GM19035 (cell line): Measurements from ENCODE around the gene SPTBN4.
"Not testable (repeated sequence)": the region's sequence is repeated elsewhere in the genome, so short reads cannot be mapped to it uniquely, and the experiment has no call there.

ENCODE experiments used
- ATAC-seq: cut with Tn5 transposase; IDR thresholded peaks from one replicate; pipeline ENCODE4 v1.9.1; 2021; ENCODE audit not compliant: unreplicated experiment

Gene SPTBN4

DNA sequence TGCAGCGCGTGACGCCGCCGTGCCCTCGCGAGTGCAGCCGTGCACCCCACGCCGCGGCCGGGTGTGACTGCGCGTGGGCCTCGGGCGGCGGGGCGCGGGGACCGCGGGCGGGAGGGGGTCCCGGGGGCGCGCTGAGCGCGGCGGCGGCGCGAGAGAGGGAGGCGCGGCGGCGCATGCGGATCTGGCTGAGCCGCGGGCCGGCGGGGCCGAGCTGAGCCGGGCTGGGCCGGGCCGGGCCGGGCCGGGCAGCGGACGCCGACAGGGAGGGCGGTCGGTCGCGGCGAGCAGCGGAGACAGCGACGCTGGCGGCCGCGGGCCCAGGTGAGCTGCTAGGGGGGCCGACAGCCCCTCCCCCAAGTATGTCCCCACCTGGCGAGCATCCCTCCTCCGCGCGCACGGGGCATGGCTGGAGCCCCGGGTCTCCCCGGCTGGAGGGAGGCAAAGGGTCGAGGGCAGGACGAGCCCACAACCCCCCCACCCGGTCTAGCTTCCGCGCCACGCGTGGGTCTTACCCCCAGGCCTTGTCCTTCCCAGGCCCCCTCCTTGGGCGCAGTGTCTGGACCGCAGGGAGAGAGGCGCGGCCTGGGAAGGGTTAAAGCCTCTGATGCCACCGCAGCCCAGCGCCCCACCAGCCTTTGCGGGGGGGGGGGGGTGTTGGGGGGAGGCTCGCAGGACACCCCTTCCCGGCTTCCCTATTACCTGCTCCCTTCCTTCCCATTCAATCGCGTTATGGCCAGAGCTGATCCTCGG is at the start of gene SPTBN4:
TSS of gene SPTBN4 (plus strand) at position 17 of the 750 bp plus-strand sequence. CDS start 5,621 bp downstream, outside the sequence.
- ATAC-seq: no peak

DNA sequence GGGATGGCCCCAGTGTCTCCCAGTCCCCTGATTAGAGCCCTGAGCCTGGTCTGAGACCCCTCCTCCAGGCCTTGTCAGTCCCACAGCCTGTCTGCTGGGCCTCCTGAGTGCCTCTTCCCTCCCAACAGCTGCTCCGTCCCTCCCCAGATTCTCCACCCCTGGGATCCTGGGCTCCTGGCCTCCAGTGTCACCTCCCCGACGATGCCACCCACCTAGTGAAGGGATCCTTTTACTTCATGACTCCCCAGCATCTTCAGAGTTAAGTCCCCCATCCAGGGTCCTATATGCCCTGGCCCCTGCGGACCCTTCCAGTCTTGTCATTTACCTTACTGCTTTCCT is 49.2 kb upstream of the SPTBN4 start:
- no peak for ATAC-seq

DNA sequence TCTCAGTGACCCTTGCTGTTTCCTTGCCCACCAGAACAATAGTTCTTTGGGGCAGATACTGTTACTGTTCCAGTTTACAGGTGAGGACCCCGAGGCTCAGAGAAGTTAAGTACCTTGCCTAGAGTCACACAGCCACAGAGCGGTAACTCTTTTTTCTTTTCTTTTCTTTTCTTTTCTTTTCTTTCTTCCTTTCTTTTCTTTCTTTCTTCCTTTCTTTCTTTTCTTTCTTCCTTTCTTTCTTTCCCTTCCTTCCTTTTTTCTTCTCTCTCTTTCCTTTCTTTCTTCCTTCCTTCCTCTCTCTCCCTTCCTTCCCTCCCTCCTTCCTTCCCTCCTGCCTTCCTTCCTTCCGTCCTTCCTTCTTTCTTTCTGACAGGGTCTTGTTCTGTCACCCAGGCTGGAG is 48.8 kb upstream of the SPTBN4 start:
- ATAC-seq: no peak

DNA sequence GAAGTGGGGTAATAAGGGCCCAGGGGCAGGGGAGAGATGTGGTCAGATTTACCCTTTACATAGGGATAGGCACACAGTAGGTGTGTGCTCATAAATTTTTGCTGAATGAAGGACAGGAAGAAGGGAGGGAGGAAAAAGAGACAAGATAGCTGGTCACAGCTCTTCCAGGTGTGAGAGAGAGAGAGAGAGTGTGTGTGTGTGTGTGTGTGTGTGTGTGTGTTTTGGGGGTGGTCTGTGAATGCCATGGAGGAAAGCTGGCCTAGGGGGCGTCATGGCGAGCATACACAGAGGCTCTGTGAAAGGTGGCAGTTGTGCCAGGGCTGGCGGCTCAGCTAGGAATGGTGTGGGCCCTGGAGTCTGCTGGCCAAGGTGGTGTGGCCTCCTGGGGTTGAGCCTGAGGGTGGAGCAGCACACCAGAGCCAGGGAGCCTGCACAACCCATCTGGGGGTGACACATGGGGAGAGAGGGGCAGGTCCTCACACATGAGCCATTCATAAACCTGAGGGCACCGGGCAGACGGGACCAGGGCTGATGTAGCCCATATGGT is 47.7 kb upstream of the SPTBN4 start:
- ATAC-seq: no peak

DNA sequence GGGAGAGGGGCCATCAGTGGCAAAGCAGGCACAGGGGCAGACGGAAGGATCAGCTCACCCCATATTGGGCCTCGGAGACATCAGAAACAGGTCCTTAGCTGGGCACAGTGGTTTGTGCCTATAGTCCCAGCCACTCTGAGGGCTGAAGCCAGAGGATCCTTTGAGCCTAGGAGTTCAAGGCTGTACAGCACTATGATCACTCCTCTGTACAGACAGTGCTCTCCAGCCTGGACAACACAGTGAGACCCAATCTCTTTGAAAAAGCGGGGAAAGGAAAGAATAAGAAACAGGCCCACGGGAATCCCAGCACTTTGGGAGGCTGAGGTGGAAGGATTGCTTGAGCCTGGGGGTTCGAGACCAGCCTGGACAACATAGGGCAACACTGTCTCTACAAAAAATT is 47.0 kb upstream of the SPTBN4 start:
- no peak for ATAC-seq

DNA sequence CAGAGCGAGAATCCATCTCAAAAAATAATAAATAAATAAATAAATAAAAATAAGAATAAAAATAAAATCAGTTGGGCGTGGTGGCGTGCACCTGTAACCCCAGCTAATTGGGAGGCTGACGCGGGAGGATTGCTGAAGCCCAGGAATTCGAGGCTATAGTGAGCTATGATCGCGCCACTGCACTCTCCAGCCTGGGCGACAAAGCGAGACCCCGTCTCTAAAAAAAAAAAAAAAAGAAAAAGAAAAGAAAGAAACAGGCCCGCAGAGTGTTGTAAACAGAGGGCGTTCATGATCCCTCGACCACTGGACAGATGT is 46.4 kb upstream of the SPTBN4 start:
- no peak for ATAC-seq

DNA sequence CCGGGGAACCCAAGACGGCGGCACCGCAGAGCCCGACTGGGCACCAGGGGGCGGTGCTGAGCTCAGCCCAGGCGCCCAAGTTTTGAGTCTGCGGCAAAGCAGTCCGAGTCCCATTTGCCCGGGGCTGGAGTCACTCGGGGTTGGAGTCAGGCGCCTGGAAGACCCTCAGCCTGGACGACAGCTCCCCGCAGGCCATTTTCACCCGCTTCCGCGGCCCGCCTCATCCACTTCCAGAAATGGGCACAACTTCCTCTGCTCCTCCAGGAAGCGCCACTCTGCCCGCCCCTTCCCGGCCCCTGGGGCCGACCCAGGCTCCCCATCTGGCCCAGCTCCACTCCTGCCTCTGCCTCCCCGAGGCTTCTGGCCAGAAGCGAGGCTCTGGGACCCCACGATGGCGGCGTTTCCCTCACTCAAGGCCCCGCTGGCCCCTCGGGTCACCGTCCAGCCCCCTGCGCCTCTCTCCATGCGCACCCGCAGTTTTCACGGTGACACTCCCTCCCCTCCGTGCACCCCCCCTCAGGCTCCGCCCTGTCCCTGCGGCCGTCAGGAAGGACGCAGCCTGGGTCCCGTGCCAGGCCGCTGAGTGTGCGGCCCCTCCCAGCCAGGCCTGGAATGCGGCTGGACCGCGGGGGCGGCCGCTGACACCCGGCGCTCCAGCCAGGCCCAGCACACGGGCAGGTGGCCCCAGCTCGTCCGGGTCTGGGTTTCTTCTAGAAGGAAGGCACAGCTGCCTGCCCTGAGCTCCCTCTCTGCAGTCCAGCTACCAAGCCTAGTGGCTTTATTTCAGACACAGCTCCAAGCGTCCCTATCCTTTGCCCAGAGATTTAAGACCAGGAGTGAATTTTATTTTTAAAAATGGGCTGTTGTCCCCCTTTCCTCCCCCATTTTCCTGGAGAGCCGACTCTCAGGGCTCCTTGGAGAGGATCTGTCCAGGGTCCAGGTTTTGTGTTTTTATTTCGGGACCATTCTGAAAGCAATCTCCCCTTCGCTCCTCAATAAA is 45.7 kb upstream of the SPTBN4 start:
- peak; percentile 35 for ATAC-seq

DNA sequence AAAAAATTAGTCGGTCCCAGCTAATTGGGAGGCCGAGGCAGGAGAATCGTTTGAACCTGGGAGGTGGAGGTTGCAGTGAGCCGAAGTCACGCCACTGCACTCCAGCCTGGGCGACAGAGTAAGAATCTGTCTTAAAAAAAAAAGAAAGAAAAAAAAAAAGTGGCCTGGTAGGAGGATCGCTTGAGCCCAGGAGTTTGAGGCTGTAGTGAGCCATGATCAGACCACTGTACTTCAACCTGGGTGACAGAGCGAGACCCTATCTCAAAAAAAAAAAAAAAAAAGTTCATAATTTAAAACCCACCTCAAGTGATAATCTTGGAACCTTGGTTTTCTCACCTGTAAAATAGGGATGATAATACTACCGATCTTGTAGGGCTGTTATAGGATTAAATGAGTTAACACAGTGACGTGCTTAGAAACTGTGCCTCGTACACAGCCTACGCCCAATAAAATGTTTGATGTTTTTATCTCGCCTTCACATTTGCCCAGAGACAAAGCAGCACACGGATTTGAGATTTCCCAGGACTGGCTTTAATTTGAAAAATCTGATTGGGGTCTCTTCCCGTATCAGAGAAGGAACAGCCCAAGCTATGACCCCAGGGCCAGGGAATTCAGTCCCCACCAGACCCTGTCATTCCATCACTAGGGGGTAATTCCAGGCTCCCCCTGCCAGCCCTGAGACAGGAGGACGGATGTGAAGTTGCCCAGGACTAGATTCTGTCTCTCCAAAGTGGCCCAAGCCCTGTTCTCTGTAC is 44.6 kb upstream of the SPTBN4 start:
- no peak for ATAC-seq

DNA sequence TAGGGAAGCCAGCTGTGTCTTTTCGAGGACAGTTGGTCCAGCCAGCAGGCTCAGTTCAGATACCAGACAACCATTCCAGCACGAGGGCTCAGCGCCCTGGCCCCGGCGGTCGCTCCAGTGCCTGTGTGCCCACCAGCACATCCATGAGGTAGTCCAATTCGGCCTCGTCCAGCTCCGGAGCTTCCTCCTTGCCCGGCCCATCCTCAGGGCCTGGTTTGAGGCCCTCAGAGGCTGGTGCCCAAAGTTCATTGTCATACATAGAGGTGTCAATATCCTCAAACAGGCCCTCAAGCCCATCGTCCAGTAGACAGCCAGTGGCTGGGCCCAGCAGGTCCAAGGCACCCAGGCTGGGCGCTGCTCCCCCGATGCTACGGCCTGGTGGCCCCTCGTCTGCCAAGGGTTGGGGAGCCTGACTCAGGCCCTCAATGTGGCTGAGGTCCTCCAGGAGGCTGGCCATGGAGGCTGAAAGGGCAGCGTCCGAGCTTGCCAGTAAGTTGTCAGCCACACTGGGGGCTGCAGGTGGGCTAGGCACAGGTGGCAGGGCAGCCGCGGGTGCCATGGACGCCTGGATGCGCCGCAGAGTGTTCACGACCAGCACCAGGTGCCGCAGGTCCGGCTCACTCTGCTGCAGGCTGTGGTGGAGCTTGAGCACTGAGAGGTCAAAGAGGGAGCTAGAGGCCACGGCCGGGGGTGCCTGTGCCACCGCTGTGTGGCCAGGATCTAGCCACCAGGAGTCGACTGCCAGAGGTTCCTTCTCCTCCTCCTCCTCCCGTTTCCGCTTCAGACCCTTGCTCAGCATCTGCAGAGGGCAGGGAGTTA is 43.8 kb upstream of the SPTBN4 start:
- no peak for ATAC-seq

DNA sequence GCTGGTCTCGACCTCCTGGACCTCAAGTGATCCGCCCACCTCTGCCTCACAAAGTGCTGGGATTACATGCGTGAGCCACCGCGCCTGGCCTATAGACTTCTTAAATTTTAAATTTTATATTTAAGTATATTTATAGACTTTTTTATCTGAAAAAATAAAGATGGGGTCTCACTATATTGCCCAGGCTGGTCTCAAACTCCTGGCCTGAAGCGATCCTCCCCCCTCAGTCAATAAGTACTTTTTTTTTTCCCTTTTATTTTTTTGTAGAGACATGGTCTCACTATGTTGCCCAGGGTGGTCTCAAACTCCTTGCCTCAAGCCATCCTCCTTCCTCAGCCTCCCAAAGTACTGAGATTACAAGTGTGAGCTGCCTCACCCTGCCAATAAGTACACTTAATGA is 42.9 kb upstream of the SPTBN4 start:
- ATAC-seq: no peak

DNA sequence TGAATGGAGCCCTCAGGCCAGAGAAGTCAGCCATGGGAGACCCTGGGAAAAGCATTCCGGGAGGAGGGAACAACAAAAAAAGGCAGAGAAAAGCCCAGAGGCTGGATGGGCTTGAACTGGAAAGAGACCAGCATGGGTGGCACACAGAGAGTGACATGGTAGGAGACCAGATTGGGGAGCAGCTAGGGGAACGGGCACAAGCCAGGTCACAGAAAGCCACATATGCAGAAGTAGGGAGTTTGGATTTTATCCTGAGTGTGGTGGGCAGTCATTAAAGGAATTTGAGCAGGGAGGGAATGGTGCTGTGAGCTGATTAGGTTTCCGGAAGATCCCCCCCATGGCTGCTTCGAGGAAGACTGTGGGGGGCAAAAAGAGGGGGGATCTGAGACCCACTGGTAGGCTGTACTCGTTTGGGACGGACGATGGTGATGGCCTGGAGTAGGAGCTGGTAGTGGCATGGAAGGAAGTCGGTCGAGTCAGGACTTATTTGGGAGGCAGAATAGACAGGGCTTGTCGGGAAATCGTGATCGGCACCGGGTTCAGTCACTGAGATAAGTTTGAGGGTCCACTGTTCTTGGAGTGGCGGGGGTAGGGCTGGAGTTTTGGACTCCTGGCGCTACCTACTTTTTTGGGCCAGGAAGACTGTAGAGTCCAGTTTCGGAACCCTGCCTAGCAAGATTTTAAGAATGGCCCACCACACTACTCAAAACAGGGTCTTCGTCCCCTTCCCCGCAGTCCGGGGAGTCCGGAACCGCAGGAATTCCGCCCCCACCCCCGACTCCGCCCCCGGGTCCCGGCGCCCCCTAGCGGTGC is 42.0 kb upstream of the SPTBN4 start:
- ATAC-seq: no peak

DNA sequence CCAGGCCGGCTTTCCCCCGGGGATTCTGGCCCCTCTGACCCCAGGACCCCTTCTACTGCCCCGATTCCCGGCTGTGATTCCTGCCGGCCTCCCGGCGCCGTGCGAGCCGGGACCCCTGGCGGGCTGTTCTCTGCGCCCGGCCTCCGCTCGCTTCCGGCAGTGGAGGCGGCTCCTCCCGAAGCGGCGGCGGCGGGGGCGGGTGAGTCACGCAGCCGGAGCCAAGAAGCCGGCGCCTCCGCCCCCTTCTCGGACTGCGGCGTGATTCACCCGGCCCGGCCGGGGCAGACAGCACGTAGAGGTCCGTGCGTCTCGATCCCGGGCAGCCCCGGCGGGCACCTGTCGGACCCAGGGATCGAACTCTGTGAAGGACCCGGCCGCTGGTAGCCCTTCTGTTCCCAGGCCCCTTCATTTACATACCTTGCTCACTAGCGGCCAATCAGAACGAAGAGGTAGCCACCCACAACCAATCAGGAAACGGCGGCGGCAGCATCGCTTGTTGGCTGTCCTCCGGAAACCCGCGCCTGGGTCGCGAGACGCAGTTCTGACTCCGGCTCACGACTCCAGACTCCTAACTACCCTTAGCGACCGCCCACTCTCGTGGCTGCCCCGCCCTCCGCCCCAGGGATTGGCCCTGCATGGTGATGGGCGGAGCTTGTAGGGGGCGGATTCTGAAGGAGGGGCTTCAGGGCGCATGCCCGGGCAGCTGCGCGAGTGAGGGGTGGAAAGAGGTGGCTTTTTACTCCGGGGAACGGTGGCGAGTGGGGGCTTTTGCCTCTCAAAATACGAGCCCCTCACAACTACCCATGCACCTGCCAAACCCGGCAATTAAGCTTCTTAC is 41.1 kb upstream of the SPTBN4 start, which contains the start of gene SERTAD1:
TSS of gene SERTAD1 (minus strand) at position 543 of the 838 bp plus-strand sequence. CDS start 2,446 bp downstream, outside the sequence.
- peak; percentile 83 for ATAC-seq

DNA sequence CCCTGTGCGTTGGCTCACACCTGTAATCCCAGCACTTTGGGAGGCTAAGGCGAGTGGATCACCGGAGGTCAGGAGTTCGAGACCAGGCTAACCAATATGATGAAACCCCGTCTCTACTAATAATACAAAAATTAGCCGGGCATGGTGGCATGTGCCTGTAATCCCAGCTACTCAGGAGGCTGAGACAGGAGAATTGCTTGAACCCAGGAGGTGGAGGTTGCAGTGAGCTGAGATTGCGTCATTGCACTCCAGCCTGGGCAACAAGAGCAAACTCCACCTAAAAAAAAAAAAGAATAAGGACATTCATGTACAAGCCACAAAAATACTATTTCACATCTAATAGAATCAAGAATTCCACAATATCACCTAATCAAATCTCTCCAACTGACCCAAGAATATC is 38.6 kb upstream of the SPTBN4 start:
- ATAC-seq: not testable (repeated sequence)

DNA sequence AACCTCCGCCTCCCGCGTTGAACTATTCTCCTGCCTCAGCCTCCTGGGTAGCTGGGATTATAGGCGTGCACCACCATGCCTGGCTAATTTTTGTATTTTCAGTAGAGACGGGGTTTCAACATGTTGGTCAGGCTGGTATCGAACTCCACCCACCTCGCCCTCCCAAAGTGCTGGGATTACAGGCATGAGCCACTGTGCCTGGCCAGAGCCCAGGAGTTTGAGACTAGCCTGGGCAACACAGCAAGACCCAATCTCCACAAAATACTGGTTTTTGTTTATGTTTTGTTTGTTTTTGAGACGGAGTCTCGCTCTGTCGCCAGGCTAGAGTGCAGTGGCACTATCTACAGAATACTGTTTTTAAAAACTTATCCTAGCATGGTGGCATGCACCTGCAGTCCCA is 36.6 kb upstream of the SPTBN4 start:
- ATAC-seq: not testable (repeated sequence)

DNA sequence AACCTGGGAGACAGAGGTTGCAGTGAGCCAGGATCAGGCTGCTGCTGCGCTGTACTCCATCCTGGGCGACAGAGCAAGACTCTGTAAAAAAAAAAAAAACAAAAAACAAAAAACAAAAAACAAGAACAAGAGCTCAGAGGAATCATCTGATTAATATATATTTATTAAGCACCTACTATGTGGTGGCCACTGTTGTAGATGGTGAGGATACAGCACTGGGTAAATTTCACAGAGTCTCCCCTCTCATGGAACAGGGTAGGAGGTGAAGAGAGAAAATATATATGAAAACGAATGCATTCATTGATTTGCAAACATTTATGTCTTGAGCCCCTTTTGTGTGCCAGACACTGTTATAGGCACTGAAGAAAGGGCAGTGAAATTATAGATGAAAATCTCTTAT is 35.1 kb upstream of the SPTBN4 start:
- no peak for ATAC-seq

DNA sequence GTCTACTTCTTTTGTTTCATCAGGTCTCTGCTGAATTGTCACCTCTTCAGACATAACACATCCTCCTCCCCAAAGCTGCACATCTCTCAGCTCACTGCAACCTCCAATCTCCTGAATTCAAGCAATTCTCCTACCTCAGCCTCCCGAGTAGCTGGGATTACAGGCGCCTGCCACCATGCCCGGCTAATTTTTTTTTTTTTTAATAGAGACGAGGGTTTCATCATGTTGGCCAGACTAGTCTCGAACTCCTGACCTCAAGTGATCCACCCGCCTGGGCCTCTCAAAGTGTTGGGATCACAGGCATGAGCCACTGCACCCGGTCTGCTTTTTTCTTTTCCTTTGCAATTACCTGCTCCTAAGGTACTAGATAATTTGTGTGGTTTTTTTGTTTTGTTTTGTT is 34.0 kb upstream of the SPTBN4 start:
- ATAC-seq: not testable (repeated sequence)

DNA sequence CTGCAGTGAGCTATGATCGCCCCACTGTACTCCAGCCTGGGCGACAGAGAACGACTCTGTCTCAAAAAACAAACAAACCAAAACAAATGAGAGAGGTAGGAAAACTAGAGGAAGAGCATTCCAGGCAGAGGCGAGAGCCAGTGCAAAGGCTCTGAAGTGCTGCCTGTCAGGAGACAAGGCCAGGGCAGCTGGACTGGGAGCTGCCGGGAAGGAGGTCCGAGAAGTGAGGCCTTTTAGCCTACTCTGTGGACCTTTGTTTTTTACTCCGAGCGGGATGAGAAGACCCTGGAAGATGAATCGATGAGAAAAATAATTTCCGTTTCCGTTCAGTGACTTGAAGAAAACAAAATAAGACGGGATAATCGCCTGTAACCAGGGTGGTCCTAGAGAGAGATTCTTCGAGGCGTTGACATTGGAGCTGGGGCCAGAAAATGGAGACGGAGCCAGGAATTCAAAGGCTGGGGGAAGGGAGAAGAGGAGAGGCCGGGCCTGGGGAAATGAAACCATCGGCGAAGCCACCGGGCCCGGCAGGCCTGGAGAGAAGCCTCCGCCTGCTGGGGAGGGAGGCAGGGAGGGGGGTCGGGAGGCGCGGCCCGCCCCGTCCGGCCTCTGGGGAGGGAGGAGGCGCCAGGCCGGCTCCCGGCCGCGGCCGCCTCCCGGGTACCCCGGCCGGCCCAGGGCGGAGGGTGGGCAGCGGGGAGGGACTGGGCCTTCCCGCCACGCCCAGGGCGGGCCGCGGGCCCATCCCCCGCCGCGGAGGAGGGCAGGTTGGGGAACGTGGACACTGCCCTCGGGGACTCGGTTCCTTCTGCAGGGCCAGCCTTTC is 33.2 kb upstream of the SPTBN4 start:
- ATAC-seq: peak; percentile 50

DNA sequence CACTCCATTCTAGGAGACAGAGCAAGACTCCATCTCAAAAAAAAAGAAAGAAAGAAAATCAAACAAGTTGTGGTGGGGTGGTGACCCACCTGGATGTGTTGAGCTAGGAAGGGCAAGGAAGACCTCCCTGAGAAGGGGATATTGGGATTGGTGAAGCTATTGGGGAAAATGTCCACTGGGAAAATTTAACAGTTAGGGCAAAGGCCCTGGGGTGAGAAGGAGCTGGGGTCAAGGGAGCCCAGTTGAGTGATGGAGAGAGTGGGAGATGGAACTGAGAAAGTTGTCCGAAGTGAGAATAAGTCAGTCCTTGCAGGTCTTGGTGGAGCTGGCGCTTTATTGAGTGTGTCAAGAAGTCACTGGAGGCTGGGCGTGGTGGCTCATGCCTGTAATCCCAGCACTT is 28.5 kb upstream of the SPTBN4 start:
- ATAC-seq: no peak
